Endothelial cell of umbilical vein (primary cell): ENCODE results near the gene NUDC. TPM values are rescaled to one million over a fixed set of nuclear protein-coding genes. Genes with fewer than 3 reads are reported as not detected.

Experiments
- BruUV-seq: library from RNA; stranded (reverse); fragments of 400-500 nt; replicated peaks from 2 replicates; lab custom pipeline; 2021; lab: Mats Ljungman, UMichigan
- CTCF ChIA-PET: fragments of 300-600, 350-600 bp; sonication (Branson Sonifier 250); formaldehyde crosslinking; loops from one replicate; lab custom pipeline; 2021; ENCODE audit warnings: antibody characterized with exemption, inconsistent platforms; lab: Charles Lee
- POLR2A ChIA-PET: fragments of 300-600, 350-600 bp; sonication (Branson Sonifier 250); formaldehyde crosslinking; loops from one replicate; lab custom pipeline; 2021; ENCODE audit warnings: antibody characterized with exemption, inconsistent platforms; lab: Charles Lee
- DNase-seq: peaks from one replicate; pipeline ENCODE4 v3.0.0-alpha.2; 2011; ENCODE audit warnings: low read depth, low spot score
- FAIRE-seq: peaks from 2 replicates; lab custom pipeline; 2011; peaks lifted over from hg19 to GRCh38; lab: Jason Lieb, UNC
- H2AFZ ChIP-seq: 2 replicates; pipeline ENCODE4 v1.6.0; 2012; ENCODE audit warnings: low read depth, low read length, control low read depth, inconsistent platforms
- H3K27ac ChIP-seq: 2 replicates; pipeline ENCODE4 v1.5.1; 2011; ENCODE audit warnings: low read depth, mild to moderate bottlenecking, control low read depth, low read length, moderate library complexity; ENCODE audit not compliant: insufficient read depth
- H3K27me3 ChIP-seq, 2 experiments: 2 replicates each; pipeline versions ENCODE4 v1.6.0 to v1.6.1; 2011; ENCODE audit warnings: low read length in 2 of 2, mixed read lengths in 1 of 2; ENCODE audit not compliant: control insufficient read depth in 2 of 2, insufficient read depth in 2 of 2
- H3K36me3 ChIP-seq, 2 experiments: 2 replicates in 1 of 2; 3 replicates in 1 of 2; pipeline ENCODE4 v1.5.1; 2011; ENCODE audit warnings: low read length in 2 of 2, mild to moderate bottlenecking in 1 of 2, moderate library complexity in 1 of 2; ENCODE audit not compliant: control insufficient read depth in 2 of 2, insufficient read depth in 2 of 2; ENCODE audit errors: extremely low read depth in 1 of 2
- H3K4me1 ChIP-seq: 3 replicates; pipeline ENCODE4 v1.5.1; 2011; ENCODE audit warnings: mild to moderate bottlenecking, low read length; ENCODE audit not compliant: control insufficient read depth, insufficient read depth; ENCODE audit errors: extremely low read depth
- H3K4me2 ChIP-seq: 2 replicates; pipeline ENCODE4 v1.6.1; 2011; ENCODE audit warnings: low read length, control low read depth, mixed read lengths; ENCODE audit not compliant: insufficient read depth
- H3K4me3 ChIP-seq, 3 experiments: fragments of 200-600 bp in 1 of 3; sonication (generic), shearing (Covaris generic) in 1 of 3; replicated peaks in 1 of 3; 2 replicates each; pipeline ENCODE4 v1.5.1; 2011 to 2016; ENCODE audit warnings: control low read depth in 3 of 3, low read length in 3 of 3, mild to moderate bottlenecking in 2 of 3, inconsistent platforms in 1 of 3, low read depth in 1 of 3, moderate library complexity in 1 of 3; ENCODE audit not compliant: insufficient read depth in 1 of 3
- H3K79me2 ChIP-seq: 2 replicates; pipeline ENCODE4 v1.6.0; 2012; ENCODE audit warnings: low read length, inconsistent platforms; ENCODE audit not compliant: control insufficient read depth, insufficient read depth
- H3K9ac ChIP-seq: replicated peaks from 2 replicates; pipeline ENCODE3; 2011; ENCODE audit warnings: low read length, control low read depth; ENCODE audit not compliant: insufficient read depth; ENCODE audit errors: extremely low read depth
- H3K9me1 ChIP-seq: replicated peaks from 3 replicates; pipeline ENCODE4 v1.6.0; 2011; ENCODE audit warnings: mild to moderate bottlenecking, low read length; ENCODE audit not compliant: control insufficient read depth, insufficient read depth; ENCODE audit errors: extremely low read depth
- H3K9me3 ChIP-seq: replicated peaks from 2 replicates; pipeline ENCODE4 v1.5.1; 2012; ENCODE audit warnings: low read length, inconsistent platforms; ENCODE audit not compliant: control insufficient read depth, insufficient read depth
- H4K20me1 ChIP-seq: replicated peaks from 2 replicates; pipeline ENCODE3; 2011; ENCODE audit warnings: mild to moderate bottlenecking, low read length; ENCODE audit not compliant: control insufficient read depth, insufficient read depth; ENCODE audit errors: extremely low read depth
- EZH2 ChIP-seq: IDR thresholded peaks from 2 replicates; pipeline ENCODE4 v1.6.1; 2012; ENCODE audit warnings: borderline replicate concordance, low read depth, mild to moderate bottlenecking, moderate library complexity, low read length, inconsistent platforms; ENCODE audit not compliant: severe bottlenecking
- FOS ChIP-seq: IDR thresholded peaks from 2 replicates; pipeline ENCODE4 v1.6.1; 2011; ENCODE audit warnings: mild to moderate bottlenecking, low read length, moderate library complexity, borderline replicate concordance; ENCODE audit not compliant: insufficient read depth
- GATA2 ChIP-seq: IDR thresholded peaks from 2 replicates; pipeline ENCODE4 v1.7.0; 2011; ENCODE audit warnings: low read depth, mild to moderate bottlenecking, moderate library complexity, mixed read lengths, low read length; ENCODE audit not compliant: insufficient read length, insufficient read depth
- JUN ChIP-seq: IDR thresholded peaks from 2 replicates; pipeline ENCODE4 v1.6.1; 2011; ENCODE audit warnings: borderline replicate concordance, low read depth; ENCODE audit not compliant: insufficient read length, insufficient read depth
- MAX ChIP-seq: IDR thresholded peaks from 2 replicates; pipeline ENCODE4 v1.6.1; 2011; ENCODE audit not compliant: insufficient read depth, insufficient read length
- MYC ChIP-seq: IDR thresholded peaks from one replicate; pipeline ENCODE4 v1.6.1; 2011; ENCODE audit warnings: mild to moderate bottlenecking, low read depth, low read length
- POLR2A ChIP-seq: IDR thresholded peaks from 2 replicates; pipeline ENCODE4 v1.6.1; 2012; ENCODE audit warnings: low read depth, mild to moderate bottlenecking, control low read depth, low read length
- POLR2AphosphoS5 ChIP-seq: IDR thresholded peaks from 2 replicates; pipeline ENCODE4 v1.6.1; 2012; ENCODE audit warnings: low read depth, mild to moderate bottlenecking, control low read depth, low read length, moderate library complexity; ENCODE audit not compliant: insufficient read depth
- dilution Hi-C: fragments of 300-500 bp; cut with MboI; formaldehyde crosslinking; loops from one replicate; pipeline ENCODE4 v1.15.0; 2019; ENCODE audit warnings: low sequenced_read_pairs; ENCODE audit not compliant: extremely low pct_ligation_motif_present
- intact Hi-C: fragments of 100-400 bp; cut with micrococcal nuclease; formaldehyde crosslinking; loops from one replicate; pipeline ENCODE4 v1.10.0; 2022
- polyA plus RNA-seq, 4 experiments: library from polyadenylated mRNA; depleted of rRNA in 3 of 4; stranded (reverse) in 3 of 4; unstranded in 1 of 4; fragments of >200 nt; gene quantifications; 2 replicates each; pipeline versions ENCODE4 v1.2.1 to v1.2.3, GENCODE V29; 2011 to 2012; ENCODE audit warnings: missing spikeins in 1 of 4
- total RNA-seq: library from RNA; stranded (reverse); gene quantifications from 2 replicates; pipeline ENCODE4 v1.2.3, GENCODE V29; 2021
- TF ChIP-seq, protein P1 (sequence below), 2 donors: IDR thresholded peaks; 1 replicate in 1 of 2; 2 replicates in 1 of 2; pipeline ENCODE4 v1.5.1; 2011; ENCODE audit warnings: low read length in 2 of 2, mild to moderate bottlenecking in 2 of 2, moderate library complexity in 2 of 2, control low read depth in 1 of 2, inconsistent platforms in 1 of 2, low read depth in 1 of 2; ENCODE audit not compliant: insufficient read depth in 1 of 2; ENCODE audit errors: extremely low read depth in 1 of 2

The NUDC gene
- total and polyA plus RNA-seq, 2 donors (not counting 3 experiments of a cell fraction or from before 2014, with no cell fraction given) = 42.5 to 102 TPM

- Histone ChIP-seq H3K27me3 (peaks cover 0 to 6% of the 10 kb centered on the region in 2 experiments), H3K36me3 (no peaks in the 10 kb centered on the region), H2AFZ (no peak overlapping the region), H3K4me1 (no peaks in the 10 kb centered on the region), H3K27ac (no peak overlapping the region), H3K4me2 (no peak overlapping the region), H3K9me1 (no peaks in the 10 kb centered on the region), H3K9me3 (no peaks in the 10 kb centered on the region), H3K4me3 (no peak overlapping the region), H3K79me2 (no peaks in the 10 kb centered on the region), H3K9ac (no peak overlapping the region), H4K20me1 (no peaks in the 10 kb centered on the region)
- intact Hi-C loops (no loop called here), dilution Hi-C loops (no loop called here)
- DNase-seq (no peak), FAIRE-seq (no peak)
- ChIA-PET CTCF (interaction anchor here (1.4 kb wide), 1 partner anchor 12 kb away, joined by 4 read pairs; no protein-coding TSS in a partner anchor), POLR2A (interaction anchor here (0.6 kb wide), 1 partner anchor 41 kb away, joined by 3 read pairs; no protein-coding TSS in a partner anchor)
- no peak for TF ChIP-seq MAX
- BruUV-seq = no TSS peak
These were observed 57.4 kb downstream of the NUDC start for GRCh38 chr1:26978901-26979300.

- Histone ChIP-seq H3K36me3 (no peaks in the 10 kb centered on the region), H3K9ac (no peak overlapping the region), H2AFZ (no peak overlapping the region), H3K4me1 (no peaks in the 10 kb centered on the region), H3K27me3 (peaks cover 2 to 10% of the 10 kb centered on the region in 2 experiments), H4K20me1 (no peaks in the 10 kb centered on the region), H3K27ac (no peak overlapping the region), H3K9me3 (no peaks in the 10 kb centered on the region), H3K79me2 (no peaks in the 10 kb centered on the region), H3K4me2 (no peak overlapping the region), H3K9me1 (no peaks in the 10 kb centered on the region), H3K4me3 (no peak overlapping the region)
- TF ChIP-seq GATA2 (no peak), FOS (no peak), JUN (no peak), MAX (no peak), POLR2AphosphoS5 (no peak), MYC (no peak), EZH2 (no peak), POLR2A (no peak)
- TF ChIP-seq, protein P1, sequence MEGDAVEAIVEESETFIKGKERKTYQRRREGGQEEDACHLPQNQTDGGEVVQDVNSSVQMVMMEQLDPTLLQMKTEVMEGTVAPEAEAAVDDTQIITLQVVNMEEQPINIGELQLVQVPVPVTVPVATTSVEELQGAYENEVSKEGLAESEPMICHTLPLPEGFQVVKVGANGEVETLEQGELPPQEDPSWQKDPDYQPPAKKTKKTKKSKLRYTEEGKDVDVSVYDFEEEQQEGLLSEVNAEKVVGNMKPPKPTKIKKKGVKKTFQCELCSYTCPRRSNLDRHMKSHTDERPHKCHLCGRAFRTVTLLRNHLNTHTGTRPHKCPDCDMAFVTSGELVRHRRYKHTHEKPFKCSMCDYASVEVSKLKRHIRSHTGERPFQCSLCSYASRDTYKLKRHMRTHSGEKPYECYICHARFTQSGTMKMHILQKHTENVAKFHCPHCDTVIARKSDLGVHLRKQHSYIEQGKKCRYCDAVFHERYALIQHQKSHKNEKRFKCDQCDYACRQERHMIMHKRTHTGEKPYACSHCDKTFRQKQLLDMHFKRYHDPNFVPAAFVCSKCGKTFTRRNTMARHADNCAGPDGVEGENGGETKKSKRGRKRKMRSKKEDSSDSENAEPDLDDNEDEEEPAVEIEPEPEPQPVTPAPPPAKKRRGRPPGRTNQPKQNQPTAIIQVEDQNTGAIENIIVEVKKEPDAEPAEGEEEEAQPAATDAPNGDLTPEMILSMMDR (IDR thresholded peaks at IDR 0.05; ENCODE audit: extremely low read depth in 1 of 2, insufficient read depth in 1 of 2, low read depth in 1 of 2, low read length in 2 of 2) = no peak
- intact Hi-C loops (no loop called here), dilution Hi-C loops (no loop called here)
- DNase-seq (no peak), FAIRE-seq (no peak)
- ChIA-PET POLR2A (no interaction called here), CTCF (interaction anchor here (0.6 to 3.6 kb wide), 4 partner anchors 14 to 145 kb away, joined by 3 to 12 read pairs (median 4); partner anchors contain the start of gene GPN2)
- BruUV-seq = no TSS peak
These were observed 59.8 kb downstream of the NUDC start for GRCh38 chr1:26981146-26981846.
